Mesendoderm (in vitro differentiated cells): Measurements from ENCODE around the gene SLC16A12.

Experiments used
- DNase-seq: peaks from one replicate; pipeline ENCODE4 v3.0.0; 2013
- H2AK5ac ChIP-seq: 2 replicates; pipeline ENCODE4 v1.6.1; 2013; ENCODE audit warnings: low read length, inconsistent platforms
- H2BK120ac ChIP-seq: 2 replicates; pipeline ENCODE4 v1.6.1; 2013; ENCODE audit warnings: low read depth, mild to moderate bottlenecking, low read length, moderate library complexity, mixed read lengths
- H2BK15ac ChIP-seq: replicated peaks from 2 replicates; pipeline ENCODE4 v1.6.1; 2013; ENCODE audit warnings: low read depth, mild to moderate bottlenecking, moderate library complexity
- H2BK5ac ChIP-seq: 2 replicates; pipeline ENCODE4 v1.6.1; 2013; ENCODE audit warnings: low read length, inconsistent platforms
- H3K18ac ChIP-seq: 2 replicates; pipeline ENCODE4 v1.6.1; 2013; ENCODE audit warnings: mild to moderate bottlenecking, low read length, mixed read lengths
- H3K23ac ChIP-seq: one replicate; pipeline ENCODE4 v1.6.1; 2013; ENCODE audit warnings: low read length
- H3K27ac ChIP-seq: 2 replicates; pipeline ENCODE4 v1.5.1; 2013; ENCODE audit warnings: low read depth, mild to moderate bottlenecking, inconsistent platforms, low read length, moderate library complexity
- H3K27me3 ChIP-seq: 2 replicates; pipeline ENCODE4 v1.6.1; 2013; ENCODE audit warnings: low read length, control low read depth, mild to moderate bottlenecking, inconsistent platforms; ENCODE audit not compliant: insufficient read depth, poor library complexity
- H3K36me3 ChIP-seq: 2 replicates; pipeline ENCODE4 v1.6.1; 2013; ENCODE audit warnings: low read length, inconsistent platforms; ENCODE audit not compliant: control insufficient read depth, insufficient read depth
- H3K4ac ChIP-seq: one replicate; pipeline ENCODE4 v1.6.1; 2013; ENCODE audit warnings: low read depth, mild to moderate bottlenecking, low read length, moderate library complexity
- H3K4me1 ChIP-seq: 2 replicates; pipeline ENCODE4 v1.6.1; 2013; ENCODE audit warnings: low read depth, low read length, inconsistent platforms; ENCODE audit not compliant: control insufficient read depth
- H3K4me2 ChIP-seq: 2 replicates; pipeline ENCODE4 v1.6.1; 2013; ENCODE audit warnings: low read length
- H3K4me3 ChIP-seq: 2 replicates; pipeline ENCODE4 v1.5.1; 2013; ENCODE audit warnings: mild to moderate bottlenecking, low read length
- H3K56ac ChIP-seq: one replicate; pipeline ENCODE4 v1.6.1; 2013; ENCODE audit warnings: low read length
- H3K79me1 ChIP-seq: 2 replicates; pipeline ENCODE4 v1.6.1; 2013; ENCODE audit warnings: low read length, inconsistent platforms
- H3K79me2 ChIP-seq: 2 replicates; pipeline ENCODE4 v1.6.1; 2013; ENCODE audit warnings: mild to moderate bottlenecking, low read length; ENCODE audit not compliant: control insufficient read depth, insufficient read depth
- H3K9ac ChIP-seq: 2 replicates; pipeline ENCODE4 v1.6.1; 2013; ENCODE audit warnings: low read length, inconsistent platforms
- H4K5ac ChIP-seq: one replicate; pipeline ENCODE4 v1.6.1; 2013; ENCODE audit warnings: low read length
- H4K8ac ChIP-seq: one replicate; pipeline ENCODE4 v1.6.1; 2013; ENCODE audit warnings: low read depth, mild to moderate bottlenecking, control low read depth, low read length, moderate library complexity
- WGBS: extraction: QIAGEN DNeasy Blood & Tissue Kit; methylation state at CpG from one replicate; pipeline ENCODE4 v1.1.7; 2013; ENCODE audit warnings: low lambda C conversion rate, missing lambda C conversion rate; ENCODE audit not compliant: insufficient coverage; ENCODE audit errors: extremely low coverage; 5-methylcytosine and 5-hydroxymethylcytosine counted together

The SLC16A12 gene

DNA sequence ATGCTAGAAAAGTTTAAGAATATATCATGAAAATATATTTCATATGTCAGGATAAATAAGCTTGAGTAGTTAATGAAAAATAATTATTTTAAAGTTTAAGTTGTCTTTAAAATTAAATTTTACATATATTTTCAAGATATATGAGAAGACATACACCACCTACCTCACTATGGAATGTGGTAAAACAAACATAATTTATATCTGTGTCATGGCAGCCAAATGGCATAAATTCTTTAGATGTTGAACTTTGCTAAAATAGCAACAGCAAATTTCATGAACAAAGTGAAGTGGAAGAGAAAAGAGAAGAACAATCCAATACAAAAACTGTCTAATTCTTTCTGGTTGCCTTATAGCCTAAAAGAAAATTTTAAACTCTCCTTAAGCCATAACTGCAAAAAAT lies 39.6 kb upstream of the SLC16A12 start:
- no peaks in the 10 kb centered on the region for H3K79me1 ChIP-seq
- H3K23ac ChIP-seq = no peak overlapping the region
- H2AK5ac ChIP-seq = no peak overlapping the region
- H4K8ac ChIP-seq = no peak overlapping the region
- H3K27me3 ChIP-seq = no peaks in the 10 kb centered on the region
- H3K4ac ChIP-seq = no peak overlapping the region
- no peak overlapping the region for H2BK15ac ChIP-seq
- no peak overlapping the region for H3K4me3 ChIP-seq
- H3K79me2 ChIP-seq = no peaks in the 10 kb centered on the region
- H3K56ac ChIP-seq = no peak overlapping the region
- H3K9ac ChIP-seq = no peak overlapping the region
- no peak overlapping the region for H3K27ac ChIP-seq
- H3K18ac ChIP-seq = no peak overlapping the region
- H2BK5ac ChIP-seq = no peak overlapping the region
- no peak overlapping the region for H2BK120ac ChIP-seq
- no peak for DNase-seq
- no peaks in the 10 kb centered on the region for H3K36me3 ChIP-seq
- no peak overlapping the region for H4K5ac ChIP-seq
- H3K4me1 ChIP-seq = no peaks in the 10 kb centered on the region
- H3K4me2 ChIP-seq = no peak overlapping the region

DNA sequence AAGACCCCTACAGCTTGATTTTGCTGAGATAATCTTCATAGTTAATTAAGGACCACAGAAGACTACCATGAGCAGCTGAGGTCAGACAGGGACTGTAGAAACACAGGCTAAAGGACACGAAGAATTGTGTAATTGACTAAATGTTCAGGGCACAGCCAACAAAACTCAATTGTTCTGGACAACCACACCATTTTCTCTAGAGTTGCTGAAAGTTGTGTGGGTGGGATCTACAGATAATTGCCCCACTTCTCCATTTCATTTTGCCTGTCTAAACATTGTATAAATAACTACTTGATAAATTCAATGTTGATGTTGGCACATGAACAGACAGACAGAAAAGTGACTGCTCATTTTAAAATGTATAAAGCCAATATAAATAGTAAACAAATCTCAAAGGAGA lies 39.0 kb upstream of the SLC16A12 start:
- no peak for DNase-seq
- H3K18ac ChIP-seq = no peak overlapping the region
- H3K4ac ChIP-seq = no peak overlapping the region
- H2BK120ac ChIP-seq = no peak overlapping the region
- no peak overlapping the region for H3K23ac ChIP-seq
- no peaks in the 10 kb centered on the region for H3K27me3 ChIP-seq
- no peak overlapping the region for H3K9ac ChIP-seq
- H3K27ac ChIP-seq = no peak overlapping the region
- no peak overlapping the region for H4K5ac ChIP-seq
- H3K56ac ChIP-seq = no peak overlapping the region
- H3K4me1 ChIP-seq = no peaks in the 10 kb centered on the region
- H4K8ac ChIP-seq = no peak overlapping the region
- no peak overlapping the region for H3K4me3 ChIP-seq
- WGBS = no CpG with 5 or more reads among the region's 1 CpG
- H2BK15ac ChIP-seq = no peak overlapping the region
- H3K36me3 ChIP-seq = no peaks in the 10 kb centered on the region
- H3K4me2 ChIP-seq = no peak overlapping the region
- no peaks in the 10 kb centered on the region for H3K79me2 ChIP-seq
- H3K79me1 ChIP-seq = no peaks in the 10 kb centered on the region
- H2BK5ac ChIP-seq = no peak overlapping the region
- no peak overlapping the region for H2AK5ac ChIP-seq

DNA sequence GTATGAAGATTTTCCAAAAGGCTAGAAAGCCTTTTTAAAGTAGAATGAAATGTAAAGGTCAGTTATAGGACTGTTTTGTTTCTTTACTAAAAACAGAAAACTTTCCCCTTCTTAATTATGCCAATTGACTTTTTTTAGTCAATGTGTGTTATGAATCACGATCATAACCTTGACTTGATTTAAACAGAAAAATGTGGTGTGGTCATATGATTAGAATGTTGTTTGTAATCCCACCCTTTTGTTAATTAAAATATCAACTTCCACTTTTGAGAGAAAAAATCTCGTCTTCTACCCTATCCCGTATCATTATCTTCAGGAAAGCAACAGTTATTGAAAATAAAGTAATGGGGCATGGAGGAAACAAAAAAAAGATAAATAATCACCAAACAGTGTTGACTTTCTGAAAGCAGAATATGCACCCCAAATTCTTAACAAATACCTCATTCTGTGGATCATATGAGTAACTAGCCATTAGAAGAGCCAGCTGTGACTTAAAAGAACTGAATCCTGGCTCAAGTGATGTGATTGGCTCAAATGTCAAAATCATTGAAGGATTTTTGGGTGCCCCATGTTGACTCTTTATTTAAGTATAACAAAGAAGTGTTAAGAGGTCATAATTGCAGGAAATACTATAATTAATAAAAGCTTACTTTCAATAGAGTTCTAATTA lies 32.3 kb upstream of the SLC16A12 start:
- H4K5ac ChIP-seq = no peak overlapping the region

GRCh38 chr10:89566992-89567391 lies 31.6 kb upstream of the SLC16A12 start:
- Histone ChIP-seq H3K18ac (no peak overlapping the region), H3K4me3 (no peak overlapping the region)
- DNase-seq = no peak

More for the DNA sequence above, 32.3 kb upstream of the SLC16A12 start:
- Histone ChIP-seq H3K4me2 (no peak overlapping the region), H3K4ac (no peak overlapping the region), H3K56ac (no peak overlapping the region), H3K18ac (no peak overlapping the region), H3K79me1 (no peaks in the 10 kb centered on the region), H3K23ac (no peak overlapping the region), H3K36me3 (no peaks in the 10 kb centered on the region), H3K27me3 (no peaks in the 10 kb centered on the region), H3K4me1 (peaks cover 2% of the 10 kb centered on the region), H2BK15ac (no peak overlapping the region), H3K27ac (no peak overlapping the region), H2AK5ac (no peak overlapping the region), H3K4me3 (no peak overlapping the region), H3K79me2 (no peaks in the 10 kb centered on the region), H3K9ac (no peak overlapping the region), H2BK5ac (no peak overlapping the region), H2BK120ac (no peak overlapping the region), H4K8ac (no peak overlapping the region)
- no CpG with 5 or more reads among the region's 3 CpGs for WGBS
- DNase-seq = no peak

DNA sequence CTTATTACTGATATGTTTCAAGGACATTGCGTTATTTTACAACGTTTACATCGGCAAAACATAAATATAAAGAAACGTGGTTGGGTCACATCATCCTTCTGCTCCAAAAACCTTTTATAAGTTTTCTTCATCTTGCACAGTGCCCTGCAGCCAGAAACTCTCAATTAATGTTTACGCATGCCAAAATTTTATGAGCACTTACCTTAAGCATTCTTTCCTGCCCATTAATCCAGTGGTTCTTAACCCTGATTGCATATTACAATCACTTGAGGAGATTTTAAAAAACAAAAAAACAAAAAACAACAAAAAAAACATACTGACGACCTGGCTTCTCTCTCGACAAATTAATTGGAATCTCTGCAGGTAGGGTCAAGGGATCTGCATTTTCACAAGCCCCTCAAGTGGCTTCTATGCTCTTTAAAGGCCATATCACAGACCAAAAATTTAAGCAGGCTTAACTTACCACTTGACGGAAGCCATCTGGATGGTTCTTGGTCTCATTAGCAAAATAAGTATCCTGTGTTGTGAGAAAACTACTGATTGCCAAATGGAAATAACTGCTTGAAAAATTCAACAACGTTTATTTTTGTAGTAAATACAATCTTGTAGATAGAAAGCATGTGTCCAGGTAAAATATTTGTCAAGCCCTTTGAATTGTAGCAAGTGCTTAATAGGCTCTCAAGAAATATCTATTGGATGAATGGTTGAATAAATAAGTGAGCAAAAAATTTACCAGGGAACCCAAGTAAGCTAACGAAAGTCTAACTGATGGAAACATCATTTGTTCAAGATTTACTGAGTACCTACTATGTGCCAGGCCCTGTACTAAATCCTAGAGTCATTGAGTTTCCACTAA lies 30.9 kb upstream of the SLC16A12 start:
- no peak overlapping the region for H3K9ac ChIP-seq
- H3K18ac ChIP-seq = no peak overlapping the region
- H3K4ac ChIP-seq = no peak overlapping the region
- no CpG with 5 or more reads among the region's 10 CpGs for WGBS
- no peak overlapping the region for H4K8ac ChIP-seq
- H3K27me3 ChIP-seq = no peaks in the 10 kb centered on the region
- H2BK5ac ChIP-seq = no peak overlapping the region
- H3K79me1 ChIP-seq = no peaks in the 10 kb centered on the region
- H3K23ac ChIP-seq = no peak overlapping the region
- DNase-seq = no peak
- no peaks in the 10 kb centered on the region for H3K79me2 ChIP-seq
- H3K4me1 ChIP-seq = peaks cover 9% of the 10 kb centered on the region
- H2AK5ac ChIP-seq = no peak overlapping the region
- H3K4me3 ChIP-seq = no peak overlapping the region
- H2BK120ac ChIP-seq = no peak overlapping the region
- no peak overlapping the region for H3K56ac ChIP-seq
- no peaks in the 10 kb centered on the region for H3K36me3 ChIP-seq
- no peak overlapping the region for H2BK15ac ChIP-seq
- no peak overlapping the region for H3K27ac ChIP-seq
- no peak overlapping the region for H4K5ac ChIP-seq
- no peak overlapping the region for H3K4me2 ChIP-seq

More at GRCh38 chr10:89566992-89567391, 31.6 kb upstream of the SLC16A12 start:
- Histone ChIP-seq H3K23ac (no peak overlapping the region), H3K27me3 (no peaks in the 10 kb centered on the region), H4K8ac (no peak overlapping the region), H3K36me3 (no peaks in the 10 kb centered on the region), H3K9ac (no peak overlapping the region), H2AK5ac (no peak overlapping the region), H4K5ac (no peak overlapping the region), H3K27ac (no peak overlapping the region), H3K79me1 (no peaks in the 10 kb centered on the region), H3K4me1 (peaks cover 4% of the 10 kb centered on the region), H3K79me2 (no peaks in the 10 kb centered on the region), H2BK15ac (no peak overlapping the region), H3K4me2 (no peak overlapping the region), H2BK120ac (no peak overlapping the region), H2BK5ac (no peak overlapping the region), H3K4ac (no peak overlapping the region), H3K56ac (no peak overlapping the region)
- no CpG with 5 or more reads among the region's 3 CpGs for WGBS
